Posterior vena cava (tissue), 2 donors: ENCODE measurements around the gene IL4R. TPM values are rescaled to one million over a fixed set of nuclear protein-coding genes. Genes with fewer than 3 reads are reported as not detected.
A peak's percentile ranks its signal among the peaks of the same experiment; 100 is the strongest.

ENCODE experiments used
- DNase-seq: peaks from one replicate; pipeline ENCODE4 v3.0.0-alpha.2; 2020; ENCODE audit warnings: low spot score
- intact Hi-C, 2 donors: fragments of 100-400 bp; cut with DNase I; formaldehyde crosslinking; loops; one replicate each; pipeline versions ENCODE4 v1.14.1 to v1.14.2; 2022 to 2023
- total RNA-seq, 2 donors: library from RNA; stranded (reverse); fragmentation: NEBNext Ultra II Directional; extraction: Animal tissue kit (Norgen Biotek cat#: 25700); gene quantifications; one replicate each; pipeline ENCODE4 v1.2.1, GENCODE V29; 2021
- donor health status: DM: yes; HTN: yes; CAD: no.
- donor health status: DM: yes; HTN: yes; CAD: no.

IL4R gene
- total RNA-seq, 2 donors from 2014 or later, result 99.2 to 112 TPM

GRCh38 chr16:27341971-27342370 is 28.2 kb downstream of the IL4R start:
- intact Hi-C loops, result loop anchor here in 1 of 2 donors (10.0 kb wide), 1 partner anchor 107 kb away; no protein-coding TSS in a partner anchor
- DNase-seq, result no peak

- no peak for DNase-seq
- intact Hi-C loops, result loop anchor here in 1 of 2 donors (10.0 kb wide), 1 partner anchor 110 kb away; no protein-coding TSS in a partner anchor
These were observed 30.9 kb downstream of the IL4R start for GRCh38 chr16:27344721-27345120.

GRCh38 chr16:27345201-27345600 is 31.4 kb downstream of the IL4R start:
- intact Hi-C loops, result loop anchor here in 1 of 2 donors (10.0 kb wide), 1 partner anchor 110 kb away; no protein-coding TSS in a partner anchor
- no peak for DNase-seq

- intact Hi-C loops, result loop anchor here in 1 of 2 donors (10.0 kb wide), 1 partner anchor 112 kb away; no protein-coding TSS in a partner anchor
- DNase-seq, result no peak
These were observed 33.0 kb downstream of the IL4R start for GRCh38 chr16:27346819-27347218.

GRCh38 chr16:27347930-27348685 is 34.3 kb downstream of the IL4R start:
- intact Hi-C loops, result loop anchor here in 1 of 2 donors (10.0 kb wide), 1 partner anchor 113 kb away; no protein-coding TSS in a partner anchor
- no peak for DNase-seq

- DNase-seq, result no peak
- intact Hi-C loops, result loop anchor here in 1 of 2 donors (10.0 kb wide), 1 partner anchor 114 kb away; no protein-coding TSS in a partner anchor
These were observed 35.5 kb downstream of the IL4R start for GRCh38 chr16:27349276-27349675.

- no peak for DNase-seq
These were observed 36.2 kb downstream of the IL4R start for GRCh38 chr16:27350006-27350405.

GRCh38 chr16:27351989-27352388 is 38.2 kb downstream of the IL4R start:
- no peak for DNase-seq
- intact Hi-C loops, result no loop called here

More at GRCh38 chr16:27350006-27350405, 36.2 kb downstream of the IL4R start:
- intact Hi-C loops, result no loop called here

GRCh38 chr16:27353853-27354252 is 40.1 kb downstream of the IL4R start:
- no peak for DNase-seq
- intact Hi-C loops, result no loop called here

- intact Hi-C loops, result no loop called here
- peak; percentile 92 for DNase-seq
These were observed 41.8 kb downstream of the IL4R start for GRCh38 chr16:27355610-27356009.

GRCh38 chr16:27356794-27357193 is 43.0 kb downstream of the IL4R start:
- intact Hi-C loops, result no loop called here

GRCh38 chr16:27359051-27359450 is 45.3 kb downstream of the IL4R start:
- intact Hi-C loops, result no loop called here
- no peak for DNase-seq

More at GRCh38 chr16:27356794-27357193, 43.0 kb downstream of the IL4R start:
- no peak for DNase-seq

GRCh38 chr16:27359615-27360014 is 45.8 kb downstream of the IL4R start:
- DNase-seq, result no peak
- intact Hi-C loops, result no loop called here

GRCh38 chr16:27361987-27362386 is 48.2 kb downstream of the IL4R start:
- intact Hi-C loops, result no loop called here
- DNase-seq, result no peak

GRCh38 chr16:27362570-27363245 is 48.9 kb downstream of the IL4R start:
- DNase-seq, result no peak
- intact Hi-C loops, result no loop called here

GRCh38 chr16:27363246-27363632 is 49.5 kb downstream of the IL4R start:
- DNase-seq, result no peak
- intact Hi-C loops, result no loop called here

GRCh38 chr16:27363797-27364196 is 50.0 kb downstream of the IL4R start:
- intact Hi-C loops, result no loop called here
- no peak for DNase-seq

- intact Hi-C loops, result loop anchor here in 1 of 2 donors (5.0 kb wide), 2 partner anchors 132 to 187 kb away; no protein-coding TSS in a partner anchor
- DNase-seq, result no peak
These were observed 50.8 kb downstream of the IL4R start for GRCh38 chr16:27364493-27365141.
